Adrenal gland (tissue), 12 donors: ENCODE results near the gene TIFAB. TPM values are rescaled to one million over a fixed set of nuclear protein-coding genes. Genes with fewer than 3 reads are reported as not detected.

Experiments used
- DNase-seq, 7 donors: peaks; one replicate each; pipeline ENCODE4 v3.0.0-alpha.2; 2019 to 2020
- H3K27ac ChIP-seq, 5 donors: fragments of 200-600 bp; sonication (generic) in 4 of 5; 1 replicate in 3 of 5; 2 replicates in 2 of 5; pipeline versions ENCODE4 v1.5.1 to v1.8.0; 2016 to 2020; ENCODE audit warnings: mild to moderate bottlenecking in 1 of 5
- H3K27me3 ChIP-seq: fragments of 200-600 bp; 2 replicates; pipeline ENCODE4 v1.8.0; 2021
- H3K36me3 ChIP-seq, 2 donors: fragments of 200-600 bp; replicated peaks in 1 of 2; 1 replicate in 1 of 2; 2 replicates in 1 of 2; pipeline versions ENCODE4 v1.5.1 to v1.8.0; 2018 to 2022
- H3K4me1 ChIP-seq, 2 donors: fragments of 200-600 bp; replicated peaks in 1 of 2; 1 replicate in 1 of 2; 2 replicates in 1 of 2; pipeline versions ENCODE4 v1.5.1 to v1.8.0; 2018 to 2021
- H3K4me3 ChIP-seq, 4 donors: fragments of 200-600 bp; sonication (generic) in 3 of 4; one replicate each; pipeline ENCODE4 v1.5.1; 2016 to 2018
- H3K9me3 ChIP-seq, 3 donors: fragments of 200-600 bp; sonication (generic) in 1 of 3; replicated peaks in 1 of 3; 1 replicate in 2 of 3; 2 replicates in 1 of 3; pipeline versions ENCODE4 v1.5.1 to v1.8.0; 2016 to 2021
- CTCF ChIP-seq, 6 experiments: fragments of 450-650 bp in 4 of 6; fragments of 200-600 bp in 2 of 6; sonication (generic) in 1 of 6; IDR thresholded peaks; 1 replicate in 5 of 6; 2 replicates in 1 of 6; pipeline versions ENCODE4 v1.5.1 to v1.8.0; 2016 to 2021; ENCODE audit warnings: antibody characterized with exemption in 6 of 6, mild to moderate bottlenecking in 2 of 6, moderate library complexity in 1 of 6
- POLR2A ChIP-seq, 2 donors: fragments of 450-650 bp; IDR thresholded peaks; one replicate each; pipeline ENCODE4 v1.6.1; 2017; ENCODE audit warnings: antibody characterized with exemption in 2 of 2, mild to moderate bottlenecking in 2 of 2, moderate library complexity in 1 of 2
- WGBS, 4 donors: extraction: QIAGEN DNeasy Blood & Tissue Kit in 2 of 4; methylation state at CpG; one replicate each; pipeline versions ENCODE4 v1.1.5 to v1.1.7; 2013 to 2017; 5-methylcytosine and 5-hydroxymethylcytosine counted together
- intact Hi-C, 2 donors: fragments of 100-400 bp; cut with DNase I; formaldehyde crosslinking; loops; one replicate each; pipeline versions ENCODE4 v1.14.1 to v1.15.0; 2022 to 2023
- polyA plus RNA-seq, 3 donors: library from polyadenylated mRNA; stranded (reverse); fragments of 200-250 nt in 2 of 3; fragments of 350-450 nt in 1 of 3; fragmentation: Illumina TruSeq in 1 of 3; extraction: RNeasy Lipid Tissue Mini Kit (QIAGEN cat#74804) in 1 of 3; gene quantifications; one replicate each; pipeline ENCODE4 v1.2.3, GENCODE V29; 2013 to 2014
- total RNA-seq, 9 donors: library from RNA; depleted of rRNA in 4 of 9; stranded (reverse); fragments of >200 nt in 4 of 9; fragments of 120-200 nt in 1 of 9; fragmentation: NEBNext Ultra II Directional in 1 of 9; extraction: Animal tissue kit (Norgen Biotek cat#: 25700) in 1 of 9; gene quantifications; one replicate each; pipeline versions ENCODE4 v1.1.0 to v1.2.4, GENCODE V29; 2013 to 2023
- donor health status: healthy with polysubstance abuse.
- donor health status: Bipolar disorder and iron deficiency.
- donor health status: DM: yes; HTN: yes; CAD: no.
- donor health status: DM: no; HTN: no; CAD: no.
- donor health status: DM: no; HTN: no; CAD: no.
- donor health status: DM: yes; HTN: yes; CAD: no.

TIFAB gene
- total and polyA plus RNA-seq, 12 donors = 0.06 to 0.08 TPM; not detected in 10

DNA sequence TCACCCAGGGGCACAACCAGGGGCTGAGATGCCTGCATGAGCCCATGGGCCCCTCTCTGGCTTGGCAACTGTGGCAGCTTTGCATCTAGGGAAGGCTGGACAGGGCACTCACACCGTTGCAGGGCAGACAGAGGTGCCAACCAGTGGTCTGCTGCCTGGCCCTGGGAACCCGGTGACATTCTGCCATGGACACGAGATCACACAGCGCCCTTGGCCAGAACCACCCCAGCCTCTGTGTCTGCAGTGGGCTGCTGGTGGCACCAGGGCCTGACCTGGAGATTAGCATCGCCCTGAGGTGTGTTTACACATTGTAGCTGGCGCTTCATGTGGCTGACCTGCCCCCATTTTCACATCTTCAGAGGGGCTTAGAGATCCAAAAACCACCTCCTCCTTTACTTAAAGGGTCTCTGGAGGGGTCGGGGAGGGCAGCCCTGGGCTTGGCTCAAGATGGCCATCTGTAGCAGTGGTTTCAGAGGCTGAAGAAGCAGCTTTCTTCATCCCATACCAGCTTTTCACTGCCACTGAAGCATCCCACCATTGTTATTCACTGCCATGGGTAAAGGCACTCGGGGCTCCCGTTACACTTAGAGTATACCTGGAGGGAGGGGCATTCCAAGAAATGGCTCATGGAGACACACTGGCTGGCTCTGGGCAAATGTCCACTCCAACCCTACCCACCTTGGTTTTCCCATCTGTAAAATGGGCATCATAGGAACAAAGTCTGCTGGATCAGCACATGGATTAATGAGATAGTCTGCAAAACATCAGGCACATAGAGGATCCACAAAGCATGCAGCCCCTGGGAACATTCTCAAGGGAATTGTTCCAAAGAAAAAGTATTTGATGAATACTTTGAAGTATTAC lies 16.5 kb downstream of the TIFAB start:
- Histone ChIP-seq H3K4me3 (no peak overlapping the region), H3K9me3 (no peaks in the 10 kb centered on the region), H3K27me3 (peaks cover 4% of the 10 kb centered on the region), H3K4me1 (no peaks in the 10 kb centered on the region), H3K36me3 (no peaks in the 10 kb centered on the region), H3K27ac (no peak overlapping the region)
- DNase-seq = peak in 1 of 7 donors; percentile 37
- 79 to 83% (median 81%) methylated on average over 2 to 9 of the region's 9 CpGs for WGBS, 4 donors
- intact Hi-C loops = no loop called here
- no peak for TF ChIP-seq CTCF (IDR thresholded peaks at IDR 0.05)
- TF ChIP-seq POLR2A (IDR thresholded peaks at IDR 0.05) = no peak

DNA sequence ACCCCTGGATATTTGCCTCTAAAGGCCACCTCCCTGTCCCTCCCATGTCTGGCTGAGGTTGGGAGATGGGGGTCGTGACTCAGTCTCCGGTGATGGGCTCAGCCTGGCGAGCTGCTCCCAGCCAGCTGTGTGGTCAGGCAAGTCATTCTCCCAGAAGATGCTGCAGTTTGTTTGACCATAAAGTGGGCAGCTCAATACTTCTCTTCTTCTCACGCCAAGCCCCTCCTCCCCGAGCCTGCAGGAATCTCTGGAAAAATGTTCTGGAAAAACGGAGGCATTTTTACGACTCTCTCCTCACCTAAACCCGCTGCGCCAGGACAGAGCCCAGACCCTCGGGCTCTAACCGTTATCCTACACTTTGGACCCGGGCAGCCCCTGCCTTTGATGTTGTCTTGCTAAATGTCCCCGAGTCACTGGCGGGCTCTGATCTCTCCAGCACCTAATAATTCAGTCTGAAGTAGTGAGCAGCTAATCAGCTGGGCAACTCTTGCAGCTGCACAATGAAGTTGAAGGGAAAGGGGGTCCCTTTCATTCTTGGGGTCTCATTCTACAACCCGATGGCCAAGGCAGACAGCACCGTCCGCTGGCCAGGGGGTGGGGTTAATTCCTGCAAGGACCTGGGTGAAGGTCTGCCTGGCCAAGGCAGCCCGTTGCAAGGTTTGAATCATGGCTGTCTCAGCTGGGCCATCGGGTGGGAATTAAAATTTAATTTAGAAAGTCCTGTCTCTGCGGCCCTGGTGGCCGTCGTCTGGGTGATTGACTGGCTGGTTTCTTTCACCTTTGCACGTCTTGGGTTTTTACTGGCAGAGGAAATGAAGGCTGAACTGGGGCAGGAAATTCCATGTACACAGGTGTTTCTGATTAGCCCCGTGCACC lies 17.3 kb downstream of the TIFAB start:
- H3K27ac ChIP-seq = no peak overlapping the region
- H3K4me1 ChIP-seq = no peaks in the 10 kb centered on the region
- no peaks in the 10 kb centered on the region for H3K36me3 ChIP-seq
- intact Hi-C loops = no loop called here
- H3K27me3 ChIP-seq = peaks cover 4% of the 10 kb centered on the region
- WGBS, 4 donors = 58 to 66% (median 61%) methylated on average over 14 to 24 of the region's 24 CpGs
- TF ChIP-seq CTCF (IDR thresholded peaks at IDR 0.05) (no peak), POLR2A (IDR thresholded peaks at IDR 0.05) (no peak)
- H3K4me3 ChIP-seq = no peak overlapping the region
- H3K9me3 ChIP-seq = no peaks in the 10 kb centered on the region
- DNase-seq = peak in 1 of 7 donors; percentile 21

GRCh38 chr5:135433681-135434426 lies 18.3 kb downstream of the TIFAB start:
- Histone ChIP-seq H3K27me3 (peaks cover 4% of the 10 kb centered on the region), H3K27ac (peak overlapping the region in 1 of 5 donors; percentile 36), H3K9me3 (no peaks in the 10 kb centered on the region), H3K4me3 (no peak overlapping the region), H3K4me1 (no peaks in the 10 kb centered on the region), H3K36me3 (no peaks in the 10 kb centered on the region)
- TF ChIP-seq POLR2A (IDR thresholded peaks at IDR 0.05) = no peak
- TF ChIP-seq CTCF (IDR thresholded peaks at IDR 0.05) = no peak
- intact Hi-C loops = no loop called here
- peak in 1 of 7 donors; percentile 30 for DNase-seq
- 63 to 77% (median 67%) methylated on average over 7 to 12 of the region's 12 CpGs for WGBS, 4 donors
